Adrenal gland (tissue), 19 donors: ENCODE measurements around the gene MMP27. TPM values are rescaled to one million over a fixed set of nuclear protein-coding genes. Genes with fewer than 3 reads are reported as not detected.
"Not testable (repeated sequence)": the region's sequence is repeated elsewhere in the genome, so short reads cannot be mapped to it uniquely, and the experiment has no call there.

Source experiments
- DNase-seq, 7 donors: peaks; one replicate each; pipeline ENCODE4 v3.0.0-alpha.2; 2019 to 2020
- H3K27ac ChIP-seq, 5 donors: fragments of 200-600 bp; sonication (generic) in 4 of 5; 1 replicate in 3 of 5; 2 replicates in 2 of 5; pipeline versions ENCODE4 v1.5.1 to v1.8.0; 2016 to 2020; ENCODE audit warnings: mild to moderate bottlenecking in 1 of 5
- H3K27me3 ChIP-seq: fragments of 200-600 bp; 2 replicates; pipeline ENCODE4 v1.8.0; 2021
- H3K36me3 ChIP-seq, 2 donors: fragments of 200-600 bp; replicated peaks in 1 of 2; 1 replicate in 1 of 2; 2 replicates in 1 of 2; pipeline versions ENCODE4 v1.5.1 to v1.8.0; 2018 to 2022
- H3K4me1 ChIP-seq, 2 donors: fragments of 200-600 bp; replicated peaks in 1 of 2; 1 replicate in 1 of 2; 2 replicates in 1 of 2; pipeline versions ENCODE4 v1.5.1 to v1.8.0; 2018 to 2021
- H3K4me3 ChIP-seq, 4 donors: fragments of 200-600 bp; sonication (generic) in 3 of 4; one replicate each; pipeline ENCODE4 v1.5.1; 2016 to 2018
- H3K9me3 ChIP-seq, 3 donors: fragments of 200-600 bp; sonication (generic) in 1 of 3; replicated peaks in 1 of 3; 1 replicate in 2 of 3; 2 replicates in 1 of 3; pipeline versions ENCODE4 v1.5.1 to v1.8.0; 2016 to 2021
- CTCF ChIP-seq, 6 experiments: fragments of 450-650 bp in 4 of 6; fragments of 200-600 bp in 2 of 6; sonication (generic) in 1 of 6; IDR thresholded peaks; 1 replicate in 5 of 6; 2 replicates in 1 of 6; pipeline versions ENCODE4 v1.5.1 to v1.8.0; 2016 to 2021; ENCODE audit warnings: antibody characterized with exemption in 6 of 6, mild to moderate bottlenecking in 2 of 6, moderate library complexity in 1 of 6
- POLR2A ChIP-seq, 2 donors: fragments of 450-650 bp; IDR thresholded peaks; one replicate each; pipeline ENCODE4 v1.6.1; 2017; ENCODE audit warnings: antibody characterized with exemption in 2 of 2, mild to moderate bottlenecking in 2 of 2, moderate library complexity in 1 of 2
- WGBS, 4 donors: extraction: QIAGEN DNeasy Blood & Tissue Kit in 2 of 4; methylation state at CpG; one replicate each; pipeline versions ENCODE4 v1.1.5 to v1.1.7; 2013 to 2017; 5-methylcytosine and 5-hydroxymethylcytosine counted together
- intact Hi-C, 2 donors: fragments of 100-400 bp; cut with DNase I; formaldehyde crosslinking; loops; one replicate each; pipeline versions ENCODE4 v1.14.1 to v1.15.0; 2022 to 2023
- long read RNA-seq, 10 donors: library from polyadenylated mRNA in 3 of 10; unstranded in 2 of 10; stranded (forward) in 1 of 10; transcript quantifications; one replicate each; pipeline ENCODE4 v2.0.0 and lab custom pipeline, GENCODE V29; 2021 to 2026
- polyA plus RNA-seq, 3 donors: library from polyadenylated mRNA; stranded (reverse); fragments of 200-250 nt in 2 of 3; fragments of 350-450 nt in 1 of 3; fragmentation: Illumina TruSeq in 1 of 3; extraction: RNeasy Lipid Tissue Mini Kit (QIAGEN cat#74804) in 1 of 3; gene quantifications; one replicate each; pipeline ENCODE4 v1.2.3, GENCODE V29; 2013 to 2014
- total RNA-seq, 9 donors: library from RNA; depleted of rRNA in 4 of 9; stranded (reverse); fragments of >200 nt in 4 of 9; fragments of 120-200 nt in 1 of 9; fragmentation: NEBNext Ultra II Directional in 1 of 9; extraction: Animal tissue kit (Norgen Biotek cat#: 25700) in 1 of 9; gene quantifications; one replicate each; pipeline versions ENCODE4 v1.1.0 to v1.2.4, GENCODE V29; 2013 to 2023
- donor health status: healthy with polysubstance abuse.
- donor health status: Bipolar disorder and iron deficiency.
- donor health status: DM: yes; HTN: yes; CAD: no.
- donor health status: DM: no; HTN: no; CAD: no.
- donor health status: DM: no; HTN: no; CAD: no.
- donor health status: DM: yes; HTN: yes; CAD: no.

Gene MMP27
- total RNA-seq: not detected
- not detected for polyA plus RNA-seq
- long read RNA-seq, donor 1: 0 reads
- long read RNA-seq, donor 2: 0 reads
- long read RNA-seq, donor 3: 0 reads
- long read RNA-seq, donor 4: 0 reads
- long read RNA-seq, donor 5: 0 reads
- long read RNA-seq, donor 6: 0 reads
- long read RNA-seq, donor 7: 0 reads
- long read RNA-seq, donor 8: 0 reads
- long read RNA-seq, donor 9: 0 reads
- long read RNA-seq, donor 10: 0 reads

GRCh38 chr11:102705626-102706025, at the start of gene MMP27:
TSS of gene MMP27 (minus strand) at chr11:102705769. CDS start at chr11:102705714, 55 bp downstream.
- H3K9me3 ChIP-seq: no peaks in the 10 kb centered on the region
- no peaks in the 10 kb centered on the region for H3K36me3 ChIP-seq
- WGBS, 4 donors: 57 to 73% (median 65%) methylated on average over 5 of the region's 5 CpGs
- TF ChIP-seq CTCF (IDR thresholded peaks at IDR 0.05): no peak
- no peak for TF ChIP-seq POLR2A (IDR thresholded peaks at IDR 0.05)
- no peak within 1 kb of the TSS for H3K4me3 ChIP-seq
- DNase-seq: no peak
- intact Hi-C loops: no loop called here
- H3K27me3 ChIP-seq: no peaks in the 10 kb centered on the region
- H3K27ac ChIP-seq: no peak within 1 kb of the TSS
- H3K4me1 ChIP-seq: no peaks in the 10 kb centered on the region

- no peak for DNase-seq
- WGBS, 4 donors: 96 to 100% (median 98%) methylated on average over 1 of the region's 1 CpG
- Histone ChIP-seq H3K9me3 (no peaks in the 10 kb centered on the region), H3K4me3 (no peak overlapping the region), H3K27me3 (peaks cover 3% of the 10 kb centered on the region), H3K4me1 (no peaks in the 10 kb centered on the region), H3K27ac (no peak overlapping the region), H3K36me3 (no peaks in the 10 kb centered on the region)
- TF ChIP-seq POLR2A (IDR thresholded peaks at IDR 0.05) (no peak), CTCF (IDR thresholded peaks at IDR 0.05) (no peak)
- intact Hi-C loops: no loop called here
These were observed 47.7 kb upstream of the MMP27 start for GRCh38 chr11:102753267-102753666.

- no peaks in the 10 kb centered on the region for H3K9me3 ChIP-seq
- H3K27me3 ChIP-seq: no peaks in the 10 kb centered on the region
- H3K27ac ChIP-seq: no peak overlapping the region
- DNase-seq: no peak
- TF ChIP-seq CTCF (IDR thresholded peaks at IDR 0.05): no peak
- no peak for TF ChIP-seq POLR2A (IDR thresholded peaks at IDR 0.05)
- no peaks in the 10 kb centered on the region for H3K4me1 ChIP-seq
- intact Hi-C loops: no loop called here
- H3K36me3 ChIP-seq: no peaks in the 10 kb centered on the region
- H3K4me3 ChIP-seq: no peak overlapping the region
These were observed 46.1 kb upstream of the MMP27 start for GRCh38 chr11:102751673-102752072.

- H3K4me3 ChIP-seq: no peak overlapping the region
- H3K36me3 ChIP-seq: no peaks in the 10 kb centered on the region
- DNase-seq: no peak
- no peaks in the 10 kb centered on the region for H3K27me3 ChIP-seq
- H3K9me3 ChIP-seq: no peaks in the 10 kb centered on the region
- H3K27ac ChIP-seq: no peak overlapping the region
- TF ChIP-seq POLR2A (IDR thresholded peaks at IDR 0.05): no peak
- no peak for TF ChIP-seq CTCF (IDR thresholded peaks at IDR 0.05)
- no peaks in the 10 kb centered on the region for H3K4me1 ChIP-seq
- intact Hi-C loops: no loop called here
These were observed 43.6 kb upstream of the MMP27 start for GRCh38 chr11:102749101-102749722.

GRCh38 chr11:102746746-102747578, 41.4 kb upstream of the MMP27 start:
- H3K9me3 ChIP-seq, H3K36me3 ChIP-seq, H3K4me1 ChIP-seq, H3K27me3 ChIP-seq, H3K4me3 ChIP-seq, intact Hi-C loops, H3K27ac ChIP-seq, DNase-seq: not testable (repeated sequence)
- 77 to 86% (median 81%) methylated on average over 24 to 32 of the region's 32 CpGs for WGBS, 4 donors
